WTC11 (cell line): ENCODE data around the gene RYR1. TPM values are rescaled to one million over a fixed set of nuclear protein-coding genes. Genes with fewer than 3 reads are reported as not detected.
A peak's percentile ranks its signal among the peaks of the same experiment; 100 is the strongest.

Experiments
- ATAC-seq: fragments of 200-7000 bp; cut with Tn5 transposase; 2 replicates; pipeline ENCODE4 v1.10.0; 2021; ENCODE audit warnings: mild to moderate bottlenecking, moderate library complexity
- CTCF ChIA-PET: fragments of 300-600 bp; sonication (Branson Sonifier 250); formaldehyde crosslinking; loops from one replicate; lab custom pipeline; 2021; ENCODE audit warnings: antibody characterized with exemption; lab: Charles Lee
- POLR2A ChIA-PET: fragments of 350-600 bp; sonication (Branson Sonifier 250); formaldehyde crosslinking; loops from one replicate; lab custom pipeline; 2021; ENCODE audit warnings: antibody characterized with exemption; lab: Charles Lee
- DNase-seq: peaks from one replicate; pipeline ENCODE4 v3.0.0; 2021; ENCODE audit warnings: low spot score
- H3K27ac Mint-ChIP-seq: 2 replicates; pipeline ENCODE4 v1.8.0; 2021; ENCODE audit warnings: mixed read lengths
- H3K27me3 Mint-ChIP-seq: 2 replicates; pipeline ENCODE4 v1.8.0; 2021; ENCODE audit warnings: low read depth, mild to moderate bottlenecking, moderate library complexity, mixed read lengths
- H3K36me3 Mint-ChIP-seq: 2 replicates; pipeline ENCODE4 v1.8.0; 2021; ENCODE audit warnings: mixed read lengths
- H3K4me1 Mint-ChIP-seq: 2 replicates; pipeline ENCODE4 v1.8.0; 2022; ENCODE audit warnings: mixed read lengths
- H3K4me3 Mint-ChIP-seq: 2 replicates; pipeline ENCODE4 v1.8.0; 2021; ENCODE audit warnings: mild to moderate bottlenecking, moderate library complexity, mixed read lengths
- H3K9me3 Mint-ChIP-seq: 2 replicates; pipeline ENCODE4 v1.8.0; 2021; ENCODE audit warnings: mixed read lengths
- FOXP1 ChIP-seq: sonication (generic); formaldehyde crosslinking; IDR thresholded peaks from 2 replicates; pipeline ENCODE4 v1.8.0; 2022; ENCODE audit warnings: missing genetic modification reagents, mild to moderate bottlenecking, moderate library complexity, borderline replicate concordance
- GABPB1 ChIP-seq: sonication (generic); formaldehyde crosslinking; IDR thresholded peaks from 2 replicates; pipeline ENCODE4 v1.8.1; 2023; ENCODE audit warnings: mild to moderate bottlenecking, missing genetic modification reagents
- NR1H2 ChIP-seq: sonication (generic); formaldehyde crosslinking; IDR thresholded peaks from 2 replicates; pipeline ENCODE4 v1.9.0; 2021; ENCODE audit warnings: mild to moderate bottlenecking, moderate library complexity, missing genetic modification reagents
- RELA ChIP-seq: sonication (generic); formaldehyde crosslinking; IDR thresholded peaks from 2 replicates; pipeline ENCODE4 v1.8.1; 2022; ENCODE audit warnings: missing genetic modification reagents, mild to moderate bottlenecking, borderline replicate concordance
- SOX15 ChIP-seq: fragments of 250-450 bp; sonication (Bioruptor Pico); IDR thresholded peaks from 2 replicates; pipeline ENCODE4 v1.9.0; 2021; ENCODE audit warnings: mild to moderate bottlenecking
- TEAD1 ChIP-seq: sonication (generic); formaldehyde crosslinking; IDR thresholded peaks from 2 replicates; pipeline ENCODE4 v1.8.0; 2022; ENCODE audit warnings: mild to moderate bottlenecking, missing genetic modification reagents
- TEAD4 ChIP-seq: sonication (generic); formaldehyde crosslinking; IDR thresholded peaks from 2 replicates; pipeline ENCODE4 v1.8.0; 2022; ENCODE audit warnings: mild to moderate bottlenecking, missing genetic modification reagents
- ZNF317 ChIP-seq: sonication (generic); formaldehyde crosslinking; IDR thresholded peaks from 2 replicates; pipeline ENCODE4 v1.8.1; 2023; ENCODE audit warnings: low read depth, mild to moderate bottlenecking, moderate library complexity, missing genetic modification reagents, borderline replicate concordance
- total RNA-seq: library from RNA; stranded (reverse); gene quantifications from 3 replicates; pipeline ENCODE4 v1.2.3, GENCODE V29; 2021
- TF ChIP-seq, protein P1 (sequence below): fragments of 250-450 bp; sonication (Bioruptor Pico); IDR thresholded peaks from 2 replicates; pipeline ENCODE4 v2.1.2; 2022; ENCODE audit warnings: mild to moderate bottlenecking, moderate library complexity
- TF ChIP-seq, protein P2 (sequence below): sonication (generic); formaldehyde crosslinking; IDR thresholded peaks from 2 replicates; pipeline ENCODE4 v1.8.1; 2022; ENCODE audit warnings: low read depth, missing genetic modification reagents, borderline replicate concordance
- TF ChIP-seq, protein P3 (sequence below): sonication (generic); formaldehyde crosslinking; IDR thresholded peaks from 2 replicates; pipeline ENCODE4 v1.8.1; 2022; ENCODE audit warnings: mild to moderate bottlenecking, moderate library complexity, missing genetic modification reagents
- TF ChIP-seq, protein P4 (sequence below): fragments of 250-450 bp; sonication (Bioruptor Pico); IDR thresholded peaks from 2 replicates; pipeline ENCODE4 v1.9.0; 2021; ENCODE audit warnings: mild to moderate bottlenecking, borderline replicate concordance
- TF ChIP-seq, protein P5 (sequence below): sonication (generic); formaldehyde crosslinking; conservative IDR thresholded peaks from 2 replicates; pipeline ENCODE4 v1.8.1; 2022; ENCODE audit warnings: mild to moderate bottlenecking, missing genetic modification reagents
- TF ChIP-seq, protein P6 (sequence below): sonication (generic); formaldehyde crosslinking; IDR thresholded peaks from 2 replicates; pipeline ENCODE4 v1.8.1; 2023; ENCODE audit warnings: mild to moderate bottlenecking, missing genetic modification reagents
- TF ChIP-seq, protein P7 (sequence below): sonication (generic); formaldehyde crosslinking; IDR thresholded peaks from 2 replicates; pipeline ENCODE4 v1.8.1; 2023; ENCODE audit warnings: mild to moderate bottlenecking, missing genetic modification reagents, moderate library complexity
- TF ChIP-seq, protein P8 (sequence below): fragments of 250-450 bp; sonication (Bioruptor Pico); IDR thresholded peaks from 2 replicates; pipeline ENCODE4 v1.9.0; 2021; ENCODE audit warnings: mild to moderate bottlenecking
- TF ChIP-seq, protein P9 (sequence below): sonication (generic); formaldehyde crosslinking; IDR thresholded peaks from 2 replicates; pipeline ENCODE4 v1.8.0; 2022; ENCODE audit warnings: mild to moderate bottlenecking, missing genetic modification reagents

RYR1 gene
- total RNA-seq, 1 experiment from 2014 or later: 24.2 TPM

DNA sequence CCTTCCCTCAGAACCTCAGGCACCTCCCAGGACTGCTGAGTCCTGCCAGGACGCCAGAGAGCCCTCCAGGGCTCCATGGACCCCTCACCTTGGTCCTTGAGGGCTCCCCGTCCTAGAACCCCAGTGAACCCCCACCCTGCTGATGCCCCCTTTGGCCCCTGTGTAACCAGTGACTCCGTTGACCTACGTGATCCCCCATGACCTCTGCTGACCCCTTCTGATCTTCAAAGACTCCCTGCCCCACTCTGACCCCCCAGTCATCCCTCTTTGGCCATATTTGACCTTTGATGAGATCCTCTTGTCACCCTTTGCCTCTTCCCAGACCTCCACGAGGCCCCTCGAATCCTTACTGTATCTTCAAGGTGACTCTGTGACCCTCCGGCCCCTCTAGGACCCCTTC, 92.9 kb downstream of the RYR1 start:
- ATAC-seq (no peak), DNase-seq (no peak)
- ChIA-PET CTCF (no interaction called here), POLR2A (no interaction called here)
- Mint-ChIP-seq H3K4me3 (no peak overlapping the region), H3K4me1 (0 out of 2 replicates have a peak, but pooled peaks cover 2% of the 10 kb centered on the region), H3K27ac (no peak overlapping the region), H3K36me3 (peaks cover 8% of the 10 kb centered on the region), H3K9me3 (no peaks in the 10 kb centered on the region), H3K27me3 (no peaks in the 10 kb centered on the region)
- TF ChIP-seq RELA (CRISPR knock-in tag) (no peak), SOX15 (CRISPR knock-in tag) (no peak), NR1H2 (CRISPR knock-in tag) (no peak), ZNF317 (no peak)
- TF ChIP-seq, protein P1, sequence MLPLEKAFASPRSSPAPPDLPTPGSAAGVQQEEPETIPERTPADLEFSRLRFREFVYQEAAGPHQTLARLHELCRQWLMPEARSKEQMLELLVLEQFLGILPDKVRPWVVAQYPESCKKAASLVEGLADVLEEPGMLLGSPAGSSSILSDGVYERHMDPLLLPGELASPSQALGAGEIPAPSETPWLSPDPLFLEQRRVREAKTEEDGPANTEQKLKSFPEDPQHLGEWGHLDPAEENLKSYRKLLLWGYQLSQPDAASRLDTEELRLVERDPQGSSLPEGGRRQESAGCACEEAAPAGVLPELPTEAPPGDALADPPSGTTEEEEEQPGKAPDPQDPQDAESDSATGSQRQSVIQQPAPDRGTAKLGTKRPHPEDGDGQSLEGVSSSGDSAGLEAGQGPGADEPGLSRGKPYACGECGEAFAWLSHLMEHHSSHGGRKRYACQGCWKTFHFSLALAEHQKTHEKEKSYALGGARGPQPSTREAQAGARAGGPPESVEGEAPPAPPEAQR: no peak
- TF ChIP-seq, protein P2, sequence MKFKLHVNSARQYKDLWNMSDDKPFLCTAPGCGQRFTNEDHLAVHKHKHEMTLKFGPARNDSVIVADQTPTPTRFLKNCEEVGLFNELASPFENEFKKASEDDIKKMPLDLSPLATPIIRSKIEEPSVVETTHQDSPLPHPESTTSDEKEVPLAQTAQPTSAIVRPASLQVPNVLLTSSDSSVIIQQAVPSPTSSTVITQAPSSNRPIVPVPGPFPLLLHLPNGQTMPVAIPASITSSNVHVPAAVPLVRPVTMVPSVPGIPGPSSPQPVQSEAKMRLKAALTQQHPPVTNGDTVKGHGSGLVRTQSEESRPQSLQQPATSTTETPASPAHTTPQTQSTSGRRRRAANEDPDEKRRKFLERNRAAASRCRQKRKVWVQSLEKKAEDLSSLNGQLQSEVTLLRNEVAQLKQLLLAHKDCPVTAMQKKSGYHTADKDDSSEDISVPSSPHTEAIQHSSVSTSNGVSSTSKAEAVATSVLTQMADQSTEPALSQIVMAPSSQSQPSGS (CRISPR knock-in tag): no peak
- TF ChIP-seq, protein P3, sequence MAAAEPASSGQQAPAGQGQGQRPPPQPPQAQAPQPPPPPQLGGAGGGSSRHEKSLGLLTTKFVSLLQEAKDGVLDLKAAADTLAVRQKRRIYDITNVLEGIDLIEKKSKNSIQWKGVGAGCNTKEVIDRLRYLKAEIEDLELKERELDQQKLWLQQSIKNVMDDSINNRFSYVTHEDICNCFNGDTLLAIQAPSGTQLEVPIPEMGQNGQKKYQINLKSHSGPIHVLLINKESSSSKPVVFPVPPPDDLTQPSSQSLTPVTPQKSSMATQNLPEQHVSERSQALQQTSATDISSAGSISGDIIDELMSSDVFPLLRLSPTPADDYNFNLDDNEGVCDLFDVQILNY (CRISPR knock-in tag): no peak
- TF ChIP-seq, protein P4, sequence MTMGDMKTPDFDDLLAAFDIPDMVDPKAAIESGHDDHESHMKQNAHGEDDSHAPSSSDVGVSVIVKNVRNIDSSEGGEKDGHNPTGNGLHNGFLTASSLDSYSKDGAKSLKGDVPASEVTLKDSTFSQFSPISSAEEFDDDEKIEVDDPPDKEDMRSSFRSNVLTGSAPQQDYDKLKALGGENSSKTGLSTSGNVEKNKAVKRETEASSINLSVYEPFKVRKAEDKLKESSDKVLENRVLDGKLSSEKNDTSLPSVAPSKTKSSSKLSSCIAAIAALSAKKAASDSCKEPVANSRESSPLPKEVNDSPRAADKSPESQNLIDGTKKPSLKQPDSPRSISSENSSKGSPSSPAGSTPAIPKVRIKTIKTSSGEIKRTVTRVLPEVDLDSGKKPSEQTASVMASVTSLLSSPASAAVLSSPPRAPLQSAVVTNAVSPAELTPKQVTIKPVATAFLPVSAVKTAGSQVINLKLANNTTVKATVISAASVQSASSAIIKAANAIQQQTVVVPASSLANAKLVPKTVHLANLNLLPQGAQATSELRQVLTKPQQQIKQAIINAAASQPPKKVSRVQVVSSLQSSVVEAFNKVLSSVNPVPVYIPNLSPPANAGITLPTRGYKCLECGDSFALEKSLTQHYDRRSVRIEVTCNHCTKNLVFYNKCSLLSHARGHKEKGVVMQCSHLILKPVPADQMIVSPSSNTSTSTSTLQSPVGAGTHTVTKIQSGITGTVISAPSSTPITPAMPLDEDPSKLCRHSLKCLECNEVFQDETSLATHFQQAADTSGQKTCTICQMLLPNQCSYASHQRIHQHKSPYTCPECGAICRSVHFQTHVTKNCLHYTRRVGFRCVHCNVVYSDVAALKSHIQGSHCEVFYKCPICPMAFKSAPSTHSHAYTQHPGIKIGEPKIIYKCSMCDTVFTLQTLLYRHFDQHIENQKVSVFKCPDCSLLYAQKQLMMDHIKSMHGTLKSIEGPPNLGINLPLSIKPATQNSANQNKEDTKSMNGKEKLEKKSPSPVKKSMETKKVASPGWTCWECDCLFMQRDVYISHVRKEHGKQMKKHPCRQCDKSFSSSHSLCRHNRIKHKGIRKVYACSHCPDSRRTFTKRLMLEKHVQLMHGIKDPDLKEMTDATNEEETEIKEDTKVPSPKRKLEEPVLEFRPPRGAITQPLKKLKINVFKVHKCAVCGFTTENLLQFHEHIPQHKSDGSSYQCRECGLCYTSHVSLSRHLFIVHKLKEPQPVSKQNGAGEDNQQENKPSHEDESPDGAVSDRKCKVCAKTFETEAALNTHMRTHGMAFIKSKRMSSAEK: no peak
- TF ChIP-seq, protein P5, sequence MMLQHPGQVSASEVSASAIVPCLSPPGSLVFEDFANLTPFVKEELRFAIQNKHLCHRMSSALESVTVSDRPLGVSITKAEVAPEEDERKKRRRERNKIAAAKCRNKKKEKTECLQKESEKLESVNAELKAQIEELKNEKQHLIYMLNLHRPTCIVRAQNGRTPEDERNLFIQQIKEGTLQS (CRISPR knock-in tag): no peak
- TF ChIP-seq, protein P6, sequence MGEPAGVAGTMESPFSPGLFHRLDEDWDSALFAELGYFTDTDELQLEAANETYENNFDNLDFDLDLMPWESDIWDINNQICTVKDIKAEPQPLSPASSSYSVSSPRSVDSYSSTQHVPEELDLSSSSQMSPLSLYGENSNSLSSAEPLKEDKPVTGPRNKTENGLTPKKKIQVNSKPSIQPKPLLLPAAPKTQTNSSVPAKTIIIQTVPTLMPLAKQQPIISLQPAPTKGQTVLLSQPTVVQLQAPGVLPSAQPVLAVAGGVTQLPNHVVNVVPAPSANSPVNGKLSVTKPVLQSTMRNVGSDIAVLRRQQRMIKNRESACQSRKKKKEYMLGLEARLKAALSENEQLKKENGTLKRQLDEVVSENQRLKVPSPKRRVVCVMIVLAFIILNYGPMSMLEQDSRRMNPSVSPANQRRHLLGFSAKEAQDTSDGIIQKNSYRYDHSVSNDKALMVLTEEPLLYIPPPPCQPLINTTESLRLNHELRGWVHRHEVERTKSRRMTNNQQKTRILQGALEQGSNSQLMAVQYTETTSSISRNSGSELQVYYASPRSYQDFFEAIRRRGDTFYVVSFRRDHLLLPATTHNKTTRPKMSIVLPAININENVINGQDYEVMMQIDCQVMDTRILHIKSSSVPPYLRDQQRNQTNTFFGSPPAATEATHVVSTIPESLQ (CRISPR knock-in tag): no peak

DNA sequence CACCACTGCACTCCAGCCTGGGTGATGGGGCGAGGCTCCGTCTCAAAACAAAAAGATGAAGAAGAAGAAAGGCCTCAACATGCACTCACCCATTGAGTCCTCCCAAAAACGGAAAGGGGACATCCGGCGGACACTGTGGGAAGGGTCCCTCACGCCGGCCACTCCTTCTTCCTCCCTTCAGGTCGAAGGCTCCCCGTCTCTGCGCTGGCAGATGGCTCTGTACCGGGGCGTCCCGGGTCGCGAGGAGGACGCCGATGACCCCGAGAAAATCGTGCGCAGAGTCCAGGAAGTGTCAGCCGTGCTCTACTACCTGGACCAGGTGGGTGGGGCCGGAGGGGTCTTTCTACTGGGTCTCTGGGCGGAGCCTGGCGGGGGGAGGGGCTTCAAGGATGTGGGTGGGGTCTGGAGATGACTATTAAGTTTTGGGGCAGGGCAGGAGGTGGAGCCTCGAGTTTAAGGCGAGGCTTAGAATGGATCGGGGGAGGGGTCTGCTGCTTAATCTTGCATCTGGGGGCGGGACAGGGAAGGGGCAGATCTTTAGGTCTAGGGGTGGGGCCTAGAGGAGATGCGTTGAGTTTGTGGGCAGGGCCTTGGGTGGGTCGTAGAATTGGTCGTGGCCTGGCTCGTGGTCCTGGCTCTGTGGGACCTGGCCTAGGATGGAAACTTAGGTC, 94.1 kb downstream of the RYR1 start:
- Mint-ChIP-seq H3K27me3 (no peaks in the 10 kb centered on the region), H3K9me3 (no peaks in the 10 kb centered on the region), H3K4me1 (0 out of 2 replicates have a peak, but pooled peaks cover 2% of the 10 kb centered on the region), H3K4me3 (no peak overlapping the region), H3K27ac (peak overlapping the region; percentile 49; the same call in 1 of the 2 replicates), H3K36me3 (peaks cover 12% of the 10 kb centered on the region)
- ChIA-PET CTCF (no interaction called here), POLR2A (no interaction called here)
- peak; percentile 93 for ATAC-seq
- DNase-seq: peak; percentile 86
- TF ChIP-seq, protein P6 (CRISPR knock-in tag): no peak
- TF ChIP-seq, protein P7, sequence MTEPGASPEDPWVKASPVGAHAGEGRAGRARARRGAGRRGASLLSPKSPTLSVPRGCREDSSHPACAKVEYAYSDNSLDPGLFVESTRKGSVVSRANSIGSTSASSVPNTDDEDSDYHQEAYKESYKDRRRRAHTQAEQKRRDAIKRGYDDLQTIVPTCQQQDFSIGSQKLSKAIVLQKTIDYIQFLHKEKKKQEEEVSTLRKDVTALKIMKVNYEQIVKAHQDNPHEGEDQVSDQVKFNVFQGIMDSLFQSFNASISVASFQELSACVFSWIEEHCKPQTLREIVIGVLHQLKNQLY (CRISPR knock-in tag): no peak
- no peak for TF ChIP-seq TEAD4
- TF ChIP-seq, protein P8, sequence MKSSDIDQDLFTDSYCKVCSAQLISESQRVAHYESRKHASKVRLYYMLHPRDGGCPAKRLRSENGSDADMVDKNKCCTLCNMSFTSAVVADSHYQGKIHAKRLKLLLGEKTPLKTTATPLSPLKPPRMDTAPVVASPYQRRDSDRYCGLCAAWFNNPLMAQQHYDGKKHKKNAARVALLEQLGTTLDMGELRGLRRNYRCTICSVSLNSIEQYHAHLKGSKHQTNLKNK (CRISPR knock-in tag): no peak
- no peak for TF ChIP-seq SOX15 (CRISPR knock-in tag)
- TF ChIP-seq TEAD1 (CRISPR knock-in tag): no peak
- TF ChIP-seq, protein P9, sequence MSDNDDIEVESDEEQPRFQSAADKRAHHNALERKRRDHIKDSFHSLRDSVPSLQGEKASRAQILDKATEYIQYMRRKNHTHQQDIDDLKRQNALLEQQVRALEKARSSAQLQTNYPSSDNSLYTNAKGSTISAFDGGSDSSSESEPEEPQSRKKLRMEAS (CRISPR knock-in tag): no peak
- no peak for TF ChIP-seq GABPB1 (CRISPR knock-in tag)
- TF ChIP-seq FOXP1: no peak
